IgD-negative memory B cell (primary cell): ENCODE data around the gene DNAJC30. TPM values are rescaled to one million over a fixed set of nuclear protein-coding genes. Genes with fewer than 3 reads are reported as not detected.
"Not testable (repeated sequence)": the region's sequence is repeated elsewhere in the genome, so short reads cannot be mapped to it uniquely, and the experiment has no call there.

Experiments
- H3K27ac Mint-ChIP-seq, 3 donors: one replicate each; pipeline ENCODE4 v1.8.0; 2020 to 2022; ENCODE audit warnings: mild to moderate bottlenecking in 3 of 3, mixed read lengths in 3 of 3, moderate library complexity in 1 of 3
- H3K27me3 Mint-ChIP-seq: one replicate; pipeline ENCODE4 v1.8.0; 2021; ENCODE audit warnings: mixed read lengths
- H3K36me3 Mint-ChIP-seq: one replicate; pipeline ENCODE4 v1.8.0; 2020; ENCODE audit warnings: mild to moderate bottlenecking, mixed read lengths
- H3K4me1 Mint-ChIP-seq, 3 donors: one replicate each; pipeline ENCODE4 v1.8.0; 2020 to 2022; ENCODE audit warnings: mixed read lengths in 3 of 3, mild to moderate bottlenecking in 1 of 3
- H3K4me3 Mint-ChIP-seq, 4 donors: one replicate each; pipeline ENCODE4 v1.8.0; 2020 to 2022; ENCODE audit warnings: mild to moderate bottlenecking in 4 of 4, mixed read lengths in 4 of 4, moderate library complexity in 3 of 4
- H3K9me3 Mint-ChIP-seq, 3 donors: one replicate each; pipeline ENCODE4 v1.8.0; 2020 to 2021; ENCODE audit warnings: mixed read lengths in 3 of 3, mild to moderate bottlenecking in 1 of 3
- polyA plus RNA-seq: library from polyadenylated mRNA; unstranded; fragments of 300-500 nt; fragmentation: Illumina TruSeq; gene quantifications from one replicate; pipeline ENCODE4 v1.2.3, GENCODE V29; 2021

The DNAJC30 gene
- polyA plus RNA-seq, 1 donor from 2014 or later: 11.3 TPM

GRCh38 chr7:73659983-73660382 is 23.3 kb downstream of the DNAJC30 start:
- Mint-ChIP-seq H3K36me3 (peaks cover 2% of the 10 kb centered on the region), H3K4me1 (peaks cover 0 to 1% (median 0%) of the 10 kb centered on the region in 3 donors), H3K27ac (no peak overlapping the region), H3K9me3 (peaks cover 3 to 11% (median 4%) of the 10 kb centered on the region in 3 donors), H3K27me3 (peaks cover 26% of the 10 kb centered on the region), H3K4me3 (no peak overlapping the region)

- H3K27ac Mint-ChIP-seq, H3K4me1 Mint-ChIP-seq, H3K36me3 Mint-ChIP-seq, H3K9me3 Mint-ChIP-seq, H3K4me3 Mint-ChIP-seq: not testable (repeated sequence)
- peaks cover 17% of the 10 kb centered on the region for H3K27me3 Mint-ChIP-seq
Observed at GRCh38 chr7:73655309-73655708, 27.9 kb downstream of the DNAJC30 start.

- Mint-ChIP-seq H3K27me3 (peaks cover 25% of the 10 kb centered on the region), H3K27ac (peak overlapping the region in 1 of 3 donors; percentile 29), H3K4me1 (peaks cover 0 to 2% (median 0%) of the 10 kb centered on the region in 3 donors), H3K4me3 (no peak overlapping the region), H3K9me3 (peaks cover 0 to 7% (median 2%) of the 10 kb centered on the region in 3 donors), H3K36me3 (no peaks in the 10 kb centered on the region)
Observed at GRCh38 chr7:73652541-73652949, 30.7 kb downstream of the DNAJC30 start.

- Mint-ChIP-seq H3K4me3 (peak overlapping the region in 2 of 4 donors; percentile 5 to 36), H3K9me3 (peaks cover 0 to 7% (median 2%) of the 10 kb centered on the region in 3 donors), H3K4me1 (peaks cover 0 to 2% (median 2%) of the 10 kb centered on the region in 3 donors), H3K36me3 (no peaks in the 10 kb centered on the region), H3K27ac (no peak overlapping the region), H3K27me3 (peaks cover 34% of the 10 kb centered on the region)
Observed at GRCh38 chr7:73650524-73650923, 32.7 kb downstream of the DNAJC30 start.

GRCh38 chr7:73649576-73649975 is 33.7 kb downstream of the DNAJC30 start:
- no peaks in the 10 kb centered on the region for H3K36me3 Mint-ChIP-seq
- H3K9me3 Mint-ChIP-seq: peaks cover 0 to 2% (median 0%) of the 10 kb centered on the region in 3 donors
- no peak overlapping the region for H3K27ac Mint-ChIP-seq
- H3K4me3 Mint-ChIP-seq: peak overlapping the region in 1 of 4 donors; percentile 50
- peaks cover 43% of the 10 kb centered on the region for H3K27me3 Mint-ChIP-seq
- peaks cover 0 to 2% (median 2%) of the 10 kb centered on the region in 3 donors for H3K4me1 Mint-ChIP-seq

GRCh38 chr7:73648593-73649332 is 34.5 kb downstream of the DNAJC30 start:
- Mint-ChIP-seq H3K36me3 (no peaks in the 10 kb centered on the region), H3K27me3 (peaks cover 41% of the 10 kb centered on the region), H3K27ac (no peak overlapping the region), H3K4me3 (peak overlapping the region in 3 of 4 donors; percentile 10 to 46 (median 43)), H3K4me1 (peaks cover 0 to 2% (median 2%) of the 10 kb centered on the region in 3 donors), H3K9me3 (no peaks in the 10 kb centered on the region)

- Mint-ChIP-seq H3K27ac (no peak overlapping the region), H3K9me3 (peaks cover 0 to 1% (median 0%) of the 10 kb centered on the region in 3 donors), H3K36me3 (no peaks in the 10 kb centered on the region), H3K27me3 (peaks cover 39% of the 10 kb centered on the region), H3K4me3 (peak overlapping the region in 3 of 4 donors; percentile 10 to 46 (median 32)), H3K4me1 (peaks cover 0 to 2% (median 2%) of the 10 kb centered on the region in 3 donors)
Observed at GRCh38 chr7:73647725-73648592, 35.3 kb downstream of the DNAJC30 start.

GRCh38 chr7:73646785-73647724 is 36.2 kb downstream of the DNAJC30 start:
- H3K4me3 Mint-ChIP-seq: peak overlapping the region in 1 of 4 donors; percentile 63
- H3K9me3 Mint-ChIP-seq: peaks cover 0 to 3% (median under 1%) of the 10 kb centered on the region in 3 donors
- H3K27ac Mint-ChIP-seq: no peak overlapping the region
- H3K36me3 Mint-ChIP-seq: no peaks in the 10 kb centered on the region
- H3K27me3 Mint-ChIP-seq: peaks cover 36% of the 10 kb centered on the region
- peaks cover 0 to 2% (median 2%) of the 10 kb centered on the region in 3 donors for H3K4me1 Mint-ChIP-seq

GRCh38 chr7:73645643-73646174 is 37.5 kb downstream of the DNAJC30 start:
- H3K4me3 Mint-ChIP-seq: peak overlapping the region in 1 of 4 donors; percentile 60
- H3K27me3 Mint-ChIP-seq: peaks cover 34% of the 10 kb centered on the region
- H3K4me1 Mint-ChIP-seq: peaks cover 0 to 2% (median 2%) of the 10 kb centered on the region in 3 donors
- H3K9me3 Mint-ChIP-seq: peaks cover 0 to 10% (median 3%) of the 10 kb centered on the region in 3 donors
- no peaks in the 10 kb centered on the region for H3K36me3 Mint-ChIP-seq
- no peak overlapping the region for H3K27ac Mint-ChIP-seq

GRCh38 chr7:73644688-73645286 is 38.5 kb downstream of the DNAJC30 start:
- Mint-ChIP-seq H3K27me3 (peaks cover 27% of the 10 kb centered on the region), H3K36me3 (no peaks in the 10 kb centered on the region), H3K4me3 (no peak overlapping the region), H3K27ac (no peak overlapping the region), H3K9me3 (peaks cover 0 to 10% (median 3%) of the 10 kb centered on the region in 3 donors), H3K4me1 (peaks cover 0 to 2% (median 2%) of the 10 kb centered on the region in 3 donors)

- no peak overlapping the region for H3K4me3 Mint-ChIP-seq
- H3K27me3 Mint-ChIP-seq: peaks cover 23% of the 10 kb centered on the region
- H3K9me3 Mint-ChIP-seq: peaks cover 0 to 10% (median 3%) of the 10 kb centered on the region in 3 donors
- H3K4me1 Mint-ChIP-seq: peaks cover 0 to 2% (median 0%) of the 10 kb centered on the region in 3 donors
- no peak overlapping the region for H3K27ac Mint-ChIP-seq
- H3K36me3 Mint-ChIP-seq: no peaks in the 10 kb centered on the region
Observed at GRCh38 chr7:73642834-73643233, 40.4 kb downstream of the DNAJC30 start.

- Mint-ChIP-seq H3K4me1 (no peaks in the 10 kb centered on the region), H3K36me3 (no peaks in the 10 kb centered on the region), H3K4me3 (no peak overlapping the region), H3K9me3 (peaks cover 0 to 10% (median 3%) of the 10 kb centered on the region in 3 donors), H3K27me3 (peaks cover 16% of the 10 kb centered on the region), H3K27ac (peak overlapping the region in 1 of 3 donors; percentile 18)
Observed at GRCh38 chr7:73638911-73639310, 44.3 kb downstream of the DNAJC30 start.

- no peaks in the 10 kb centered on the region for H3K9me3 Mint-ChIP-seq
- H3K36me3 Mint-ChIP-seq: no peaks in the 10 kb centered on the region
- no peak overlapping the region for H3K27ac Mint-ChIP-seq
- H3K4me1 Mint-ChIP-seq: no peaks in the 10 kb centered on the region
- H3K27me3 Mint-ChIP-seq: peaks cover 21% of the 10 kb centered on the region
- no peak overlapping the region for H3K4me3 Mint-ChIP-seq
Observed at GRCh38 chr7:73635428-73636200, 47.6 kb downstream of the DNAJC30 start.
